GM12878 (cell line): ENCODE measurements around the gene SOAT2. TPM values are rescaled to one million over a fixed set of nuclear protein-coding genes. Genes with fewer than 3 reads are reported as not detected.

Experiments
- ATAC-seq: fragments of 200-7000 bp; cut with Tn5 transposase; 3 replicates; pipeline ENCODE4 v1.9.1; 2020; ENCODE audit warnings: mild to moderate bottlenecking, moderate library complexity
- BruUV-seq: library from RNA; stranded (reverse); fragments of 400-500 nt; replicated peaks from 2 replicates; lab custom pipeline; 2021; lab: Mats Ljungman, UMichigan
- CTCF ChIA-PET: fragments of 300-600 bp; sonication (Branson Sonifier 250); formaldehyde crosslinking; extraction: SDS; loops from one replicate; lab custom pipeline; 2021; ENCODE audit warnings: inconsistent platforms; lab: Yijun Ruan, JAX
- POLR2A ChIA-PET: fragments of 350-600 bp; formaldehyde crosslinking; extraction: SDS; loops from one replicate; lab custom pipeline; 2021; ENCODE audit warnings: inconsistent platforms; lab: Charles Lee
- RAD21 ChIA-PET: fragments of 300-600 bp; sonication (Branson Sonifier 250); formaldehyde crosslinking; loops from one replicate; lab custom pipeline; 2023; ENCODE audit warnings: antibody characterized with exemption; ENCODE audit not compliant: unreplicated experiment; lab: Charles Lee
- SMC1A ChIA-PET: fragments of 300-600 bp; sonication (Branson Sonifier 250); formaldehyde crosslinking; loops from one replicate; lab custom pipeline; 2023; ENCODE audit not compliant: unreplicated experiment, uncharacterized antibody; lab: Charles Lee
- DNase-seq: peaks from one replicate; pipeline ENCODE4 v3.0.0-alpha.2; 2011; ENCODE audit warnings: low read depth, low spot score
- FAIRE-seq: peaks from 3 replicates; lab custom pipeline; 2011; peaks lifted over from hg19 to GRCh38; lab: Jason Lieb, UNC
- H2AFZ ChIP-seq: 2 replicates; pipeline ENCODE4 v1.6.0; 2011; ENCODE audit warnings: low read depth, low read length, control low read depth; ENCODE audit not compliant: control insufficient read depth
- H3K27ac ChIP-seq: 2 replicates; pipeline ENCODE4 v1.5.1; 2011; ENCODE audit warnings: control low read depth; ENCODE audit not compliant: control insufficient read depth, insufficient read depth
- H3K27me3 ChIP-seq, 2 experiments: replicated peaks in 1 of 2; 2 replicates each; pipeline versions ENCODE4 v1.6.0 to v1.6.1; 2011; ENCODE audit warnings: low read length in 1 of 2; ENCODE audit not compliant: control insufficient read depth in 2 of 2, insufficient read depth in 2 of 2
- H3K36me3 ChIP-seq, 2 experiments: 2 replicates each; pipeline ENCODE4 v1.5.1; 2011; ENCODE audit warnings: low read length in 1 of 2; ENCODE audit not compliant: control insufficient read depth in 2 of 2, insufficient read depth in 2 of 2
- H3K4me1 ChIP-seq: 2 replicates; pipeline ENCODE4 v1.6.1; 2011; ENCODE audit warnings: mild to moderate bottlenecking, low read length, moderate library complexity, mixed read lengths; ENCODE audit not compliant: control insufficient read depth, insufficient read depth
- H3K4me2 ChIP-seq: 2 replicates; pipeline ENCODE4 v1.6.0; 2011; ENCODE audit warnings: control low read depth; ENCODE audit not compliant: control insufficient read depth, insufficient read depth
- H3K4me3 ChIP-seq: fragments of 200-600 bp; sonication (generic); 2 replicates; pipeline ENCODE4 v1.5.1; 2016
- H3K79me2 ChIP-seq: 2 replicates; pipeline ENCODE4 v1.6.0; 2011; ENCODE audit warnings: low read length; ENCODE audit not compliant: control insufficient read depth, insufficient read depth
- H3K9ac ChIP-seq: 2 replicates; pipeline ENCODE4 v1.8.0; 2011; ENCODE audit warnings: low read length, control low read depth, mixed read lengths; ENCODE audit not compliant: control insufficient read depth, insufficient read depth
- H3K9me3 ChIP-seq: replicated peaks from 3 replicates; pipeline ENCODE4 v1.5.1; 2011; ENCODE audit warnings: mild to moderate bottlenecking, low read length; ENCODE audit not compliant: control insufficient read depth, insufficient read depth
- H4K20me1 ChIP-seq: 2 replicates; pipeline ENCODE4 v1.6.0; 2011; ENCODE audit not compliant: control insufficient read depth, insufficient read depth
- EED ChIP-seq: sonication (generic); IDR thresholded peaks from 2 replicates; pipeline ENCODE4 v1.6.1; 2016; ENCODE audit warnings: antibody characterized with exemption, low read depth
- MEF2B ChIP-seq: fragments of 450-650 bp; IDR thresholded peaks from 2 replicates; pipeline ENCODE4 v1.6.1; 2018; ENCODE audit warnings: mild to moderate bottlenecking, moderate library complexity; ENCODE audit not compliant: partially characterized antibody, poor library complexity, severe bottlenecking
- NFXL1 ChIP-seq: fragments of 450-650 bp; IDR thresholded peaks from 2 replicates; pipeline ENCODE4 v1.6.1; 2017; ENCODE audit warnings: antibody characterized with exemption, mild to moderate bottlenecking, borderline replicate concordance
- SREBF2 ChIP-seq: IDR thresholded peaks from 2 replicates; pipeline ENCODE4 v1.6.1; 2012; ENCODE audit warnings: mild to moderate bottlenecking, low read length
- TCF3 ChIP-seq: IDR thresholded peaks from 2 replicates; pipeline ENCODE4 v1.6.1; 2012; ENCODE audit warnings: low read depth, mild to moderate bottlenecking, low read length, borderline replicate concordance; ENCODE audit not compliant: insufficient read depth
- YBX1 ChIP-seq: fragments of 450-650 bp; IDR thresholded peaks from 2 replicates; pipeline ENCODE4 v1.6.1; 2016; ENCODE audit warnings: antibody characterized with exemption
- ZBED1 ChIP-seq: IDR thresholded peaks from 2 replicates; pipeline ENCODE4 v1.6.1; 2016; ENCODE audit warnings: borderline replicate concordance
- ZNF384 ChIP-seq: IDR thresholded peaks from 2 replicates; pipeline ENCODE4 v1.6.1; 2012; ENCODE audit warnings: low read depth, mild to moderate bottlenecking, low read length, improper control_type of control experiment, borderline replicate concordance
- WGBS: methylation state at CpG from one replicate; pipeline ENCODE4 v1.1.6; 2016; ENCODE audit warnings: low lambda C conversion rate; ENCODE audit not compliant: insufficient replicate concordance, insufficient coverage; ENCODE audit errors: missing lambda C conversion rate; 5-methylcytosine and 5-hydroxymethylcytosine counted together
- in situ Hi-C: fragments of 300-500 bp; cut with MboI; formaldehyde crosslinking; loops from 9 replicates; pipeline ENCODE4 v1.14.3; 2018; ENCODE audit warnings: mixed read lengths
- intact Hi-C: fragments of 100-400 bp; cut with micrococcal nuclease; formaldehyde crosslinking; loops from one replicate; pipeline ENCODE4 v1.14.2; 2022; ENCODE audit not compliant: unreplicated experiment
- polyA plus RNA-seq, 11 experiments: library from polyadenylated mRNA; depleted of rRNA in 4 of 11; unstranded in 6 of 11; stranded (reverse) in 5 of 11; fragments of >200 nt; fragmentation: Nextera tagmentation in 4 of 11; fragmentation: Illumina TruSeq in 1 of 11; extraction: Ambion mirVana in 4 of 11; extraction: Trizol in 1 of 11; gene quantifications; 1 replicate in 1 of 11; 2 replicates in 10 of 11; pipeline versions ENCODE4 v1.2.1 to v1.2.3, GENCODE V29; 2011 to 2016; ENCODE audit warnings: inconsistent platforms in 2 of 11, missing spikeins in 2 of 11, low read depth in 1 of 11
- total RNA-seq, 4 experiments: library from RNA; depleted of rRNA in 3 of 4; stranded (reverse); fragments of >200 nt in 3 of 4; fragmentation: Illumina TruSeq in 1 of 4; extraction: Trizol in 1 of 4; gene quantifications; 2 replicates each; pipeline versions ENCODE4 v1.2.1 to v1.2.3, GENCODE V29; 2013 to 2021
- TF ChIP-seq, protein P1 (sequence below): IDR thresholded peaks from 2 replicates; pipeline ENCODE4 v1.6.1; 2011; ENCODE audit warnings: borderline replicate concordance, low read depth, mild to moderate bottlenecking, moderate library complexity, low read length; ENCODE audit not compliant: insufficient read depth, poor library complexity, severe bottlenecking
- TF ChIP-seq, protein P2 (sequence below): IDR thresholded peaks from 2 replicates; pipeline ENCODE4 v1.6.1; 2011; ENCODE audit warnings: low read depth, low read length, improper control_type of control experiment, borderline replicate concordance

SOAT2 gene
- total and polyA plus RNA-seq, 10 of the 15 experiments (the other 5 are each of a cell fraction or from before 2014, with no cell fraction given) = 0.08 to 1.7 (median 0.69) TPM

DNA sequence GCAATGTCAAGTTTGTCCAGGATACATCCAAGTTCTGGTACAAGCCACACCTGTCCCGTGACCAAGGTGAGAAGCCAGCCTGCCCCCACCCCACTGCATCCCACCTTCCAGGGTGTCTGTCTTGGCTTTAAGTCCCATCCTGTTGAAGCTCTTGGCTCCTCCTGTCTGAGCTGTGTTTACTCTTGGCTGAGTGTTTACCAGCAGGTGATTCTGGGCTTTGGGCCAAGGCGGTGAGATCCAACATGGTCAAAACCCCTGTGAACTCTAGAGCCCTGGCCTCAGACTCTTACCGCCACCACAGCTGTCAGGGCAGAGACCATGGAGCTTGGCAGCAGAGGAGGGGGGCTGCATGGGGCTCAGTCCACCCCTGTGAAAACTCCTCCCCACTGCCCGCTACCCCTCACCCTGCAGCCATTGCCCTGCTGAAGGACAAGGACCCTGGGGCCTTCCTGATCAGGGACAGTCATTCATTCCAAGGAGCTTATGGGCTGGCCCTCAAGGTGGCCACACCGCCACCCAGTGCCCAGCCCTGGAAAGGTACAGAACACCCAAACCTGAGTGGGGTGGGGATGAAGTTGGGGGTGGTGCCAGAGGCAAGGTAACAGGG, 41.8 kb upstream of the SOAT2 start (continued):
- TF ChIP-seq, protein P1, sequence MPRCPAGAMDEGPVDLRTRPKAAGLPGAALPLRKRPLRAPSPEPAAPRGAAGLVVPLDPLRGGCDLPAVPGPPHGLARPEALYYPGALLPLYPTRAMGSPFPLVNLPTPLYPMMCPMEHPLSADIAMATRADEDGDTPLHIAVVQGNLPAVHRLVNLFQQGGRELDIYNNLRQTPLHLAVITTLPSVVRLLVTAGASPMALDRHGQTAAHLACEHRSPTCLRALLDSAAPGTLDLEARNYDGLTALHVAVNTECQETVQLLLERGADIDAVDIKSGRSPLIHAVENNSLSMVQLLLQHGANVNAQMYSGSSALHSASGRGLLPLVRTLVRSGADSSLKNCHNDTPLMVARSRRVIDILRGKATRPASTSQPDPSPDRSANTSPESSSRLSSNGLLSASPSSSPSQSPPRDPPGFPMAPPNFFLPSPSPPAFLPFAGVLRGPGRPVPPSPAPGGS = no peak
- TF ChIP-seq, protein P2, sequence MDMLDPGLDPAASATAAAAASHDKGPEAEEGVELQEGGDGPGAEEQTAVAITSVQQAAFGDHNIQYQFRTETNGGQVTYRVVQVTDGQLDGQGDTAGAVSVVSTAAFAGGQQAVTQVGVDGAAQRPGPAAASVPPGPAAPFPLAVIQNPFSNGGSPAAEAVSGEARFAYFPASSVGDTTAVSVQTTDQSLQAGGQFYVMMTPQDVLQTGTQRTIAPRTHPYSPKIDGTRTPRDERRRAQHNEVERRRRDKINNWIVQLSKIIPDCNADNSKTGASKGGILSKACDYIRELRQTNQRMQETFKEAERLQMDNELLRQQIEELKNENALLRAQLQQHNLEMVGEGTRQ = no peak

DNA sequence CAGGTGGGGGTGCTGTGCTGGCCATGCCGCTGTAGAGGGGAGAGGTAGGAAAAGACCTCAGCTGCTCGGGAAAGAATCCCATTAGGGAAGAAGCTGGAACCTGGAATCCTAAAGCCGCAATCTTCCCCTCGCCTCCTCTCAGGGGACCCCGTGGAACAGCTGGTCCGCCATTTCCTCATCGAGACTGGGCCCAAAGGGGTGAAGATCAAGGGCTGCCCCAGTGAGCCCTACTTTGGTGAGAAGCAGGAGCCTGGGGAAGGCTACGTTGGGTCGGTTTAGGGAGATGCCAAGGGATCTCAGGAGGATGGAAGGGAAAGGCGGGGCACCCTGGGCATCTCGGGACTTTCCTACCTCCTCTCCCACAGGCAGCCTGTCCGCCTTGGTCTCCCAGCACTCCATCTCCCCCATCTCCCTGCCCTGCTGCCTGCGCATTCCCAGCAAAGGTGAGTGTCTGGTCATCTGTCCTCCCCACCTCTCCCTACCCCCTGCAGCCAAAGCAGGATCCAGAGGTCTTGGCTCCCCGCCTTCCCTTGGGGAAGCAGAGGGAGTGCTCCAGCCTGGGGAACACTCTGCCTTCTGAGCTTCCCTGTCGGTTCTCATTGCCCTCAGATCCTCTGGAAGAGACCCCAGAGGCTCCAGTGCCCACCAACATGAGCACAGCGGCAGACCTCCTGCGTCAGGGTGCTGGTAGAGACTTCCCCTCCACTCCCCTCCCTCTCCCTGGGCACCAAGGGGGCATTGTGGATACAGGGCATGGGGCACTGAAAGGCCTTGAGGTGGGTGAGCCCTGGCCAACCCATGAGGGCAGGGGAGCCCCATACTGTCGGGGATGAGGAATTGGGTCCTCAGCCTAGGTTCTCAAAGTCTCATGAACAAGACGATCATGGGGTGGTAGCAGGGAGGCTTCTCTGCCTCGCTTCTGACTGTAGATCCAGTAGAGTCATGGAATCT, 41.0 kb upstream of the SOAT2 start:
- no peak overlapping the region for H3K27ac ChIP-seq
- intact Hi-C loops = no loop called here
- no peak for TF ChIP-seq ZNF384
- no peak for TF ChIP-seq SREBF2
- TF ChIP-seq MEF2B = no peak
- TF ChIP-seq YBX1 = no peak
- TF ChIP-seq TCF3 = no peak
- no peak for TF ChIP-seq EED
- no peak for TF ChIP-seq ZBED1
- TF ChIP-seq NFXL1 = no peak
- DNase-seq (no peak), ATAC-seq (no peak), FAIRE-seq (no peak)
- POLR2A ChIA-PET = interaction anchor here (0.9 kb wide), 1 partner anchor 32 kb away, joined by 7 read pairs; no protein-coding TSS in a partner anchor
- no peak overlapping the region for H3K4me3 ChIP-seq
- no peaks in the 10 kb centered on the region for H4K20me1 ChIP-seq
- in situ Hi-C loops = no loop called here
- H3K4me2 ChIP-seq = no peak overlapping the region
- SMC1A ChIA-PET = interaction anchor here (7.8 kb wide), 1 partner anchor 39 kb away, joined by 126 read pairs; the partner anchor contains the start of gene SOAT2
- H3K36me3 ChIP-seq = peaks cover 5 to 6% of the 10 kb centered on the region in 2 experiments; a peak in 3 of 4 replicates
- RAD21 ChIA-PET = interaction anchor here (0.8 kb wide), 1 partner anchor 39 kb away, joined by 3 read pairs; no protein-coding TSS in a partner anchor
- CTCF ChIA-PET = interaction anchor here (0.7 to 12.1 kb wide), 6 partner anchors 10 to 40 kb away, joined by 3 to 355 read pairs (median 4); partner anchors contain the start of genes IGFBP6, SOAT2 and TNS2
- BruUV-seq = no TSS peak
- no peaks in the 10 kb centered on the region for H3K79me2 ChIP-seq
- H3K9ac ChIP-seq = no peak overlapping the region
- 56% methylated on average over 20 of the region's 20 CpGs for WGBS
- no peak overlapping the region for H2AFZ ChIP-seq
- H3K4me1 ChIP-seq = no peaks in the 10 kb centered on the region
- H3K9me3 ChIP-seq = no peaks in the 10 kb centered on the region
- H3K27me3 ChIP-seq = no peaks in the 10 kb centered on the region
